Measurements from ENCODE around the gene MYMK. TPM values are rescaled to one million over a fixed set of nuclear protein-coding genes. Genes with fewer than 3 reads are reported as not detected.

MYMK gene
- total RNA-seq, 4 donors from 2014 or later: not detected

- TF ChIP-seq CTCF (IDR thresholded peaks at IDR 0.05) (no peak), POLR2A (IDR thresholded peaks at IDR 0.05) (no peak)
- no peak for DNase-seq
- Histone ChIP-seq H3K27me3 (no peaks in the 10 kb centered on the region), H3K27ac (no peak overlapping the region), H3K4me1 (no peaks in the 10 kb centered on the region), H3K36me3 (no peaks in the 10 kb centered on the region), H3K9me3 (no peaks in the 10 kb centered on the region), H3K4me3 (no peak overlapping the region)
- intact Hi-C loops (cut with DNase I; ENCODE audit: low total_unique reads): no loop called here
These were observed 9.0 kb downstream of the MYMK start for GRCh38 chr9:133515615-133516255.

DNA sequence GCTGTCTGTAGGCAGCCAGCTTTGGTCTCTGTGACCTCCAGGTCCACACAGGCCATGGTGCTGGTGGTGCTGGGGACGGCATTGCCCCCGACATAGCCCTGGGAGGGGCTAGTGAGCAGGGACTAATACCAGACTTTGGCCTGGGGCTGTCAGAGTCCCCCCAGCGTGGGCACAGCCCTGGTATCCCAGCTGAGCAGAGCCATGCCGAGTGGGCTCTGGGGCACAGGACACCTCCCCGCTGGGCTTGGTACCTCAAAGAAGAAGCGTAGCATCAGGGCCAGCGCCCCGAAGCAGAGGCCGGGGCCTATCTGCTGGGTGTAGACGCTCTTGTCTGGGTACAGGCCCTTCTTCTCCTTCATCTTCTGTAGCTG, 9.5 kb downstream of the MYMK start:
- no peaks in the 10 kb centered on the region for H3K9me3 ChIP-seq
- no peaks in the 10 kb centered on the region for H3K27me3 ChIP-seq
- DNase-seq: no peak
- no peaks in the 10 kb centered on the region for H3K36me3 ChIP-seq
- no peaks in the 10 kb centered on the region for H3K4me1 ChIP-seq
- TF ChIP-seq POLR2A (IDR thresholded peaks at IDR 0.05): no peak
- TF ChIP-seq CTCF (IDR thresholded peaks at IDR 0.05): no peak
- H3K4me3 ChIP-seq: no peak overlapping the region
- intact Hi-C loops (cut with DNase I; ENCODE audit: low total_unique reads): no loop called here
- no peak overlapping the region for H3K27ac ChIP-seq

- H3K27me3 ChIP-seq: no peaks in the 10 kb centered on the region
- intact Hi-C loops (cut with DNase I; ENCODE audit: low total_unique reads): no loop called here
- TF ChIP-seq CTCF (IDR thresholded peaks at IDR 0.05): no peak
- TF ChIP-seq POLR2A (IDR thresholded peaks at IDR 0.05): no peak
- DNase-seq: no peak
- H3K4me3 ChIP-seq: no peak overlapping the region
- H3K4me1 ChIP-seq: no peaks in the 10 kb centered on the region
- no peaks in the 10 kb centered on the region for H3K36me3 ChIP-seq
- H3K9me3 ChIP-seq: no peaks in the 10 kb centered on the region
- H3K27ac ChIP-seq: no peak overlapping the region
These were observed 10.1 kb downstream of the MYMK start for GRCh38 chr9:133514460-133515239.

DNA sequence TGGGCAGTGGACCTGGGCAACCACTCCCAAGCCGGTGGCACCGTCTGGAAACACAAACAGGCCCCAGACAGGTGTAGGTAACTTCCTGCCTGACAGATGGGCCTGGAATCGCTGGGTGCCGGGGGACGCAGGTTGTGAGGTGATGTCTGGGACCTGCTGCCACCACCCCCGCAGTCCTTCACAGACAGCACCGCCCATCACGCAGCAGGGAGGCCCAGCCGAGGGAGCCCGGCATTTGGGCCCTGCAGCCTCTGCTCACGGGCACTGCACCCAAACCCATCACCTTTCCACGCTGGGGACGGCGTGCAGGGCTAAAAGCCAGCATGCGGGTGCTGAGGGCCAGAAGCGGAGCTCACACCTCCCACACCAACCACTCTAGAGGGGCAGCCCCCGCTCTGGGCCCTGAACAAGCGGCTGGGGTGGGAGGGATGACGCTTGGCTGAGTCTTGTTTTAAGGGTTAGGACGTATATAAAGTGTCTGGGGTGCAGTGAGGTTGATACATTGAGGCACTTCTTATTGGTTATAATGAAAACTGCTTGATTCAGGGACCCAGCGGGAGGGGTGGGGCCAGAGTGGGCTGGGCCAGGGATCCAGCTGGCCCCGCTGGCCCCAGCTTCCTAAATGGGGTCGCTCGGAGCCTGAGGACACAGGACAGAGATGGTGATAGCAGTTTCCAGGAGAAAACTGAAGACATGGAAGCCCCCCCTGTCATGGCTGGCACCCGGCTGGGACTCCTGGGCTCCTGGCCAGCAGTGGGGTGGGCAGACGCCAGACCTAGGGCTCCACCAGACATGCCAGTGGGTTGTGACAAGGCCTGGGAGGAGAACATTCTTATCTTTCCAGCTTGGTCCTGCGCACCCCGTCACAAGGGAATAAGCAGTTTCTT, 11.3 kb downstream of the MYMK start:
- H3K27ac ChIP-seq: no peak overlapping the region
- TF ChIP-seq POLR2A (IDR thresholded peaks at IDR 0.05) (no peak), CTCF (IDR thresholded peaks at IDR 0.05) (no peak)
- H3K4me3 ChIP-seq: no peak overlapping the region
- H3K9me3 ChIP-seq: no peaks in the 10 kb centered on the region
- no peak for DNase-seq
- no peaks in the 10 kb centered on the region for H3K27me3 ChIP-seq
- H3K4me1 ChIP-seq: peaks cover 0 to 5% of the 10 kb centered on the region in 2 donors
- intact Hi-C loops (cut with DNase I; ENCODE audit: low total_unique reads): no loop called here
- H3K36me3 ChIP-seq: no peaks in the 10 kb centered on the region

Measured in uterus (tissue), 4 donors.